Stimulated activated naive CD4-positive, alpha-beta T cell treated with Interleukin-2 at 50 U/mL for 16 hours (primary cell): ENCODE measurements around the gene TNP2.

Experiments
- DNase-seq: peaks from one replicate; lab custom pipeline; 2025; lab: John Stamatoyannopoulos, UW

The TNP2 gene

DNA sequence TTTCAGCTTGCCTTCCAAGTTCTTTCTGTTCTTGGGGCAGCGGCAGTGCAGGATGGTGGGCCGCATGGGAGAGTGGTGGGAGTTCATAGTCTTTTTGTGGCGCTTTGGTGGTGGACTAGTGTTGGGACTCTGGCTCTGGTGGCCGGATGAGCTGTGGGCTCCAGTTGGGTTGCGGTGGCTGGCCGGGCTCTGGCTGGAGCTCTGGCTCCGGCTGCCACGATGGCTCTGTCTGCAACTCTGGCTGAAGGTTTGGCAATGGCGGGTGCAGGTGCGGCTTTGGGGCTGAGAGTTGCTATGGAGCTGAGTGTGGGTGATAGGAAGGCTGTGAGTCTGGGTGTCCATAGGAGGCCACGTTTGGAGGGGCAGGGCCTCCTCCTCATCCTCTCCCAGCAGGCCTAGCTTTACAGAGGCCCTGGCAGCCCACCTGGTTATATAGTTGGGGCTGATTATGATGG lies at the start of gene TNP2:
TSS of gene TNP2 (minus strand) at position 405 of the 455 bp plus-strand sequence. CDS start at position 342, 63 bp downstream.
- no peak for DNase-seq

DNA sequence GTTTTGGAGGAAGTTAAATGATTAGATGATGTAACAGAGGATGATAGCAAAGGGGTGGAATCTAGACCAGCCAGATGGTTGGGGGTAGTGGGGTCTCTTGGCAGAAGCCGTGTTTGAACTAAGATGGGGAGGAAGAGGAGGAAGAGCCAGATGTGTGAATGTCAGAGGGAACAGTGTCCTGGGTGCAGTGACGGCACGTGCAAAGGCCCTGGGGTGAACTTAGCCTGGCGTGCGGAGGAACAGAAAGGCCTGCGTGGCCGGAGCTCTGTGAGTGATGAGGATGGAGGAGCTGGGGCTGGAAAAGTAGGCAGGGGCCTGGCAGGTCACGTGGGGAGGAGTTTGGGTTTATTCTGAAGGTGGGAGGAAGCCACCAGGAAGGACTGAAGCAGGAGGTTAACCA lies 49.7 kb upstream of the TNP2 start:
- no peak for DNase-seq

DNA sequence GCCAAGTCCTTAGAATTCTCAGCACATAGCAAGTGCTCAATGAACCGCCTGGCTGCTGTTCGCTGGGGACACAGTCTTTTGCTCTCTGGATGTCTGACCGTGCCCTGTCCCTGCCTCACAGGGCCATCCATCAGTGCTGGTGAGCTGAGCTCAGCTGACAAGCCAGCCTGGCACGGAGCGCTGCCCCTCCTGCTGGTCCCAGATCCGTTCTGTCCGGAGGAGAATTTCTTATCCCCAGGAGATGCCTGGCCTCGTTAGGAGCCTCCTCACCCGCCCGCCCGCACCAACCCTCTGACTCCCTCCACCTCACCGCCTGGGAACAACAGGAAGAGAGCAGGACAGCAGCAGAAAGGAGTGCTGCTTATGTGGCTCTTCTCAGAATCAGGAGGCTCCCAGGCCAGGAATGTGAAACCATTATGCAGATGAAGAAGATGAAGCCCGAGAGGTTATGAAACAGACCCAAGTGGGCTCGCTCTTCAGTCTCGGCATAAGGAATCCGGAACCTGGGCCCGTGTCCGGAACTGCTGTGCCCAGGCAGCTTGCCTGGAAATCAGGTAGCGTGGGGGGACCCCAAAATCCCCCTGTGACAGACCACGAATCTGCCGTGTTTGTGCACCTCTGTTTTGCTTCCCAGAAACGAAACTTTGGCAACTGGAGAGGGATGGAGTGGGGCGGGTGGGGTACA lies 47.3 kb upstream of the TNP2 start:
- DNase-seq, result no peak

DNA sequence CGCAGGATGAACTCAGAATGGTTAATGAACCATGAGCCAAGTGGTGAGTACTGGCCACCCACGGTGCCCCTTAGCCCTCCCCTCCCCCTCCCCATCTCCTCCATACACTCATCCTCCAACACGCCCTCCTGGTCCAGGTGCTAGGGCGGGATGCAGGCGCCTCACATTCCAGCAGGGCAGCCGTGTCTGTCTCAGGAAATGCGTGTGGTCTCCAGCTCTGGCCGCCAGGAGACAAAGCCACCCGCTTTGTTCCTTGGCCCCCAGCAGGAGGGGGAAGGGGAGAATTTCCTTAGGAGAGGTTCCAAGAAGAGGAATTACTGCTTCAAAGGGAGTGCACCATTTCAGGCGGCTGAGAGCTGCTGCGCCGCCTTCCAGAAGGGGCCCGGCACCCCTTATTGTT lies 46.4 kb upstream of the TNP2 start:
- no peak for DNase-seq

DNA sequence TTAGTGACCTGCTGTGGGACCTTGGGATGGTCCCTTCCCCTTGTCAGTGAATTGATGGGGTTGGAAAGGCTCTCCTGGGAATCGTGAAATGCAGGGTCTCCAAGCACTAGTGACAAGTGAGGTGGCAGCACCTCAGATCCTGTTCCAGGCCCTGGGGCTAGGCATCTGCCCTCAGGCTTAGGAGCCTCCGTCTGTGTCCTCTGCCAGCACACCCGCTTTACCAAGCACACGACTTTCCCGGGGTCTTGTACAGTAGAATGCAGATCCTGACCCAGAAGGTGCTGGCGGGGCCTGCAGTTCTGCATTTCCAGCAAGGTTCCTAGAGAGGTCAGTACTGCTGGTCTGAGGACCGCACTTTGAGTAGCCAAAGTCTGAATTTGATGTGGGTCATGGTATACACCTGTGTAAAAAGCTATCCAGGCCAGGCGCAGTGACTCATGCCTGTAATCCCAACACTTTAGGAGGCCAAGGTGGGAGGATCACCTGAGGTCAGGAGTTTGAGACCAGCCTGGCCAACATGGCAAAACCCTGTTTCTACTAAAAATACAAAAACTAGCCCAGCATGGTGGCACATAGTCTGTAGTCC lies 45.3 kb upstream of the TNP2 start:
- DNase-seq, result no peak

DNA sequence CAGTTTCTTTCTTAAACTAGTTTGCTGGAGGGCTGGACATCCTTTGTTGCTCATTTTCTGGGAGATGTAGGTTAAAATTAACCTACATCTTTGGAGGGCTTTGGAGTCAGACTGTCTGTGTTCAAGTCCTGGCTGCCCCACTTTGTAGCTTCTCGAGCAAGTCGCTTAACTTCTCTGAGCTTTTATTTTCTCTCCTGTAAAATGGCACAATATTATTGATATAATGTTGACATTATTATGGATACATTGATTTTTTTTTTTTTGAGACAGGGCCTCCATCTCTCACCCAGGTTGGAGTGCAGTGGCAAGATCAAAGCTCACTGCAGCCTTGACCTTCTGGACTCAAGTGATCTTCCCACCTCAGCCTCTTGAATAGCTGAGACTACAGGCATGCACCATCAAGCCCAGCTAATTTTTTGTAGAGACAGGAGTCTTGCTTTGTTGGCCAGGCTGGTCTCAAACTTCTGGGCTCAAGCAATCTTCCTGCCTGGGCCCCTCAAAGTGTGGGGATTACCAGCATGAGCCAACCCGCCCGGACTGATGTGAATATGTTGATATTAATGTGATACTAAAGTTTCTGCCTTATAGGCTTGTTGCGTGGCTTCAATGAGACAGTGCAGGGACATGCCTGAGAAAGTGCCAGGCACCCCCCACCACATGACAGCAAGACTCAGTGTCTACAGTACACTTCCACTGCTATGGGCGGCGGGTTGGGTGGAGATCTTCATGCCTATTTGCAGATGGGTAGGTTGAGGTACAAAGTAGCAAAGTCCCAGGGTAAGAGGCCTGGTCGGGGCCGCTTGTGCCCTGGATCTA lies 44.6 kb upstream of the TNP2 start:
- DNase-seq, result no peak

DNA sequence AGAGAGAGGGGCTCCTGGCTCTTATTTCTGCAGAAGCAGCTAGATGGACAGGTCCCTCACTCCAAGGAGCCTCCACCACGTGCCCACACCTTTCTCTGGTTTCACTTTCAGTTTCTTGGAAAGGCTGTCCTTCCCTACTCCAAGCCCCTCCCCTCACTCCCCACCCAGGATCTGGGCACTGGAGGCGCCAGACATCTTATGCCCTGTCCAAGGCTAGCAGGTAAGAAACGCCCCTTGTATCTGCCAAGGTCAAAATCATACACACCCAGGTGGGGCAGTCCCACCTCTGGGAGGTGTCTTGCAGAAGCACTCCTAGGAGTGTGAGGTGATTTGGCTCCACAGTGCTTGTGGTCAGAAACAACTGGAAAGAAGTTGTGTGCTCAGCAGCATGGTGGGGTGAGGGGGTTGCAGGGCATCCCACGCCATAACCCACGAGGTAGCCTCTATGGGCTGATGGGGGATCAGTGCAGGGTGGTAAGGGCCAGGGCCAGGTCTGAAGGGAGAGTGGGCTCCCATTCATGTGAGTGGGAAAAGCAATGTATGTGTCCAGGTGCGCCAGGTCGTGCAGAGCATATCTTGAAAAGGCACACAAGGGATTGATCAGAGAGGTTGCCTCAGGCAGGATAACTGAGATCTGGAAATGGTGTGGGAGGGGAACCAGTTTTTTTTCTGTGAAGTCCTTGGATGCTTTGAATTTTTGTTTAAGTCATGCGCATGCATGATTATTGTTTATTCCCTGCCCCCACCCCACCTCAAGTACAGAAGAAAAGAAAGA lies 43.8 kb upstream of the TNP2 start:
- no peak for DNase-seq

DNA sequence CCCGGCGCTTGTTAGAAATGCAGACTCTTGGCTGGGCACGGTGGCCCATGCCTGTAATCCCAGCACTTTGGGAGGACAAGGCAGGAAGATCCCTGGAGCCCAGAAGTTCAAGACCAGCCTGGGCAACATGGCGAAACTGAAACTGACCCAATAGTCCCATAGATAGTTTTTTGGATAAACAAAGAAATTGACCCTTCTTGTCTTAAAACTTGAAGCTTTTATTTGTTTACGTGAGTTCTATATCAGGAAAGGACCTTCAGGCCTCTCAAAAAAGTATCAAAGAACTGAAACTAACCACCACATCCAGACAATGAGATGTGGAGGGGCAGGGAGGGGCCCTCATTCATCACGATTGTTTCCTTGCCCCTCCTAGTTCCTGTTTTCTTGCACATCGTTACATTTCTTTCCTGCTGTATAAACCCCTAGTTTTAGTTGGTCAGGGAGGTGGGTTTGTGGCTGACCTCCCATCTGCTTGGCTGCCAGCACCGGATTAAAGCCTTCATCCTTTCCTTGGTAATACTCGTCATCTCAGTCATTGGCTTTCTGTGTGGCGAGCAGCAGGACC lies 42.0 kb upstream of the TNP2 start:
- no peak for DNase-seq

DNA sequence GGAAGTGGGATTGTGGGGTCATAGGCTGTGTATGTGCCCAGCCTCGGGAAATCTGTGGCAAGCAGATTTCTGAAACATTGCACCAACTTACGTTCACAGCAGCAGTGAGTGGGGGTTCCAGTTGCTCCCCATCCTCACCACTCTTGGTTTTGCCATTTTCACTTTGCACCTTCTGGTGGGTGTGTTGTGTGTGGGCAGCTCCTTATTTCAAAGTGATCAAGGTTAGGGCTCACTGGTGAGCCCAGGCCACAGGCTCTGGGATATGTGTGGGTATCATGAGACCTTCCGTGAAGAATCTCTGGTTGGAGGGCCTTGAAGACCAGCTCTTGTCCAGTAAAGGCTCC lies 41.5 kb upstream of the TNP2 start:
- DNase-seq, result no peak

DNA sequence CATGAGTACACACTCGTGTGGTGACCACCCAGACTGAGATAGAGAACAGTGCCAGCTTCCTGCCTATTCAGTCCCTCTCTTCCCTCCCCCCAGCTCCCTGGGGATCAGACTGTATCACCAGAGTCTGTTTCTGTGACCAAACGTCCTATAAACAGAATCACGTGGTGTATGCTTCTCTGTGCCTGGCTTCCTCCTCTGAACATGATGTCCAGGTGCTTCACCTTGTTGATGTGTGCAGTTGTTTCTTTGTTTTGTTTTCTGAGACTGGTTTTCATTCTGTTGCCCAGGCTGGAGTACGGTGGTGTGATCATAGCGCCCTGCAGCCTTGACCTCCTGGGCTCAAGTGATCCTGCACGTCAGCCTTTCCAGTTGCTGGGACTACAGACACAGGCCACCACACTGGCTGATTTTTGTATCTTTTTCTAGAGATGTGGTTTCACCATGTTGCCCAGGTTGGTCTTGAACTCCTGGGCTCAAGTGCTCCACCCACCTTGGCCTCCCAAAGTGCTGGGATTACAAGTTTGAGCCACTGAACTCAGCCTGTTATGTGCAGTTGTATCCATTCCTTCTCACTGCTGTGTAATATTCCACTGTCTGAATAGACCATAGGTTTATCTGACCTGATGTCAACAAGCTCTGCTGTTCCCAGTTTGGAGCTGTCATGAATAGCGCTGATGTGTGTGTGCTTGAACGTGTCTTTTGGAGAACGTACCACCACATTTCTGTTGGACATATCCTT lies 40.9 kb upstream of the TNP2 start:
- DNase-seq, result no peak

DNA sequence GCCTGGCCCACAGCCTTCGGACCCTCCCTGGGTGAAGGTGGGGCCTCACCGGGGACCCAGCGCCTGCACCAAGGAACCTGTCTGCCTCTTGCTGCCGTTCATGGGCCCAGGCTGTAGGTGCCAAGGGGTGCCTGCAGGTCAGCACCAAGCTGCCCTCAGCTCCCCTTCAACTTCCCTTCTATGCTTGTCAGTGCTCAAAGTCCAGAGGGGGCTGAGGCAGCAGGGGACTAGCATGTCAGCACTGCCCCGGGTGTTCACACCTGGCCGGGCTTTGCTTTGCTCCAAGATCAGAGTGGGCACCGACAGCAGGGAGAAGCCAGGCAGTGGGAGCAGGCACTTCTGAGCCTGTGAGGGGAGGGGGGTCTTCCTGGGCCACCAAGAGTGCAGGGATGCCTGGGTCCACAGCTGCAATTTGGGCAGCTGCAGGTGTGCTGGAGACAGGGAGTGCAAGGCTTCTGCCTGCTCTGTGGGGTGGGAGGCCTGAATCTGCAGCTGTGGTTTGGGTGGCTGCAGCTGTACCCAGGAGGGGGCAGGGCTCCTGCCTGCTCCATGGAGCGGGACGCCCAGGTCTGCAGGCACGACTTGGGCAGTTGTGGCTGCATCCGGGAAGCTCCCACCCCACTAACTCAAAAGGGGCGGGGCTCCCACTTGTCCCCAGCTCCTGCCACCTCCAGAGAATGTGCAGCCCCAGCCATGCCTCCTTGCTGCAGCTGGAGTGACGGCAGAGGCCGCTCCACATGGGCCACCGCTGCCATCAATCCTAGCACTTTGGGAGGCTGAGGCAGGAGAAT lies 39.6 kb upstream of the TNP2 start:
- DNase-seq, result no peak

DNA sequence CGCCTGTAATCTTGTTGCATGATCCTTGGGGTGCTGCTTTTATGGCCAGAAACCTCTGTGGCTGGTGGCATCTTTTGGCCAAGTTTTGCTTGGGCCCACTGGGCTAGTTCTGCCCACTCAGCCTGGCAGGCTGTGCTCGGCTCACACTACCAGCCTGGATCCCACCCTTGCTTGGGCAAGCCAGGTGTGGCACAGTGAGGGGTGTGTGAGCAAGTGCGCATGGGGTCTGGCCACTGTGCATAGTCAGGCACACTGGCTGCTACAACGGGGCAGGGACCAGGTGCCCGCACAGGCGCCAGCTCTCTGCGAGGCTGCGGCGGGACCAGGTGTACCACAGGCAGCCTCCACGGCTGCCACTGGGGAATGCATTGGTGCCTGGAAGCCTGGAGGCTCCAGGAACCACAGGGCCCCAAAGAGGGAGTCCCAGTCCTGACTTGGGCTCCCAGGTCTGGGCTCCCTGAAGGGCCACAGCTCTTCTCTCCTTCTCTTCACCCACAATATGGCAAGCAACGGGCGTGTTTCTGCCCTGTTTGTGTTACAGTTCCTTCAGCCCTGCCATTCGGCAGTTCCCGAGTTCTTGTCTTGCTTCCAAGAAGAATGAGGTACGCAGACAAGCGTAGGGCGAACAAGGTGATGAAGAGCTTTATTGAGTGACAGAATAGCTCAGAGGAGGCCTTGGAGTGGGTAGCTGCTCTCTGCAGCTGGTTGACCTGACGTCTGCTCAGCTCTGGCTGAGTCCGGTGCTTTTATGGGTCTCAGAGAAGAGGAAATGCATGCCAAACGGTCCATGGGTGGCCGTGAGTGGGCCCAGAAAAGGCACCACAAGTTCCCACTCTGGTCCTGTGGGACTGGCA lies 38.7 kb upstream of the TNP2 start:
- DNase-seq, result no peak

DNA sequence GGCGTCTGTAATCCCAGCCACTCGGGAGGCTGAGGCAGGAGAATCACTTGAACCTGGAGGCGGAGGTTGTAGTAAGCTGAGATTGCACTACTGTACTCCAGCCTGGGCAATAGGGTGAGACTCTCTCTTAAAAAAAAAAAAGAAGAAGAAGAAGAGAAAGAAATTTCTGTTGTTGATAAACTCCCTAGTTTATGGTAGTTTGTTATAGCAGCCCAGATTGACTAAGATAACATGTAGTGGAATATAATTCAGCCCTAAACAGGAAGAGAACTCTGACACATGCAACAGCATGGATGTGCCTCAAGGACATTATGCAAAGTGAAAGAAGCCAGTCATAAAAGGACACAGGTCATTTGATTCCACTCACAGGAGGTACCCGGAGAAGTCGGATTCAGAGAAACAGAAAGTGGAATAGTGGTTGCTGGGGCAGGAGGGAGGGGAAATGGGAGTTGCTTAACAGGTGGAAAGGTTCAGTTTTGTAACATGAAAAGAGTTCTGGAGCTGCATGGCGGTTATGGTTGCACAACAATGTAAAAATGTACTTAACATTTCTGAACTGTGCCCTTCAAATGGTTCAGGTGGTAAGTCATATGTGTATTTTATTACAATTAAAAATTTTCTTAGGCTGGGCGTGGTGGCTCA lies 38.0 kb upstream of the TNP2 start:
- no peak for DNase-seq

DNA sequence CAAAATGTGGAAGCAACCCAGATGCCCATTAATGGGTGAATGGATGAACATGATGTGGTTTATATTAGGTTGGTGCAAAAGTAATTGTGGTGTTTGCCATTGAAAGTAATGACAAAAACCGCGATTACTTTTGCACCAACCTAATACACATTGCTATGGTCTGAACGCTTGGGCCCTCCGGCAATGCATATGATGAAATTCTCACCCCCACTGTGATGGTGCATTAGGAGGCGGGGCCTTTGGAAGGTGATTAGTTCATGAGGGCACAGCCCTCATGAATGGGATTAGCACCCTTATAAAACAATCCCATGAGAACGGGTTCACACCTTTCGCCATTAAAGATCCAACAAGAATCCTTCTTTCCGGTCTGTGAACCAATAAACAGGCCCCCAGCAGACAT lies 37.3 kb upstream of the TNP2 start:
- no peak for DNase-seq

DNA sequence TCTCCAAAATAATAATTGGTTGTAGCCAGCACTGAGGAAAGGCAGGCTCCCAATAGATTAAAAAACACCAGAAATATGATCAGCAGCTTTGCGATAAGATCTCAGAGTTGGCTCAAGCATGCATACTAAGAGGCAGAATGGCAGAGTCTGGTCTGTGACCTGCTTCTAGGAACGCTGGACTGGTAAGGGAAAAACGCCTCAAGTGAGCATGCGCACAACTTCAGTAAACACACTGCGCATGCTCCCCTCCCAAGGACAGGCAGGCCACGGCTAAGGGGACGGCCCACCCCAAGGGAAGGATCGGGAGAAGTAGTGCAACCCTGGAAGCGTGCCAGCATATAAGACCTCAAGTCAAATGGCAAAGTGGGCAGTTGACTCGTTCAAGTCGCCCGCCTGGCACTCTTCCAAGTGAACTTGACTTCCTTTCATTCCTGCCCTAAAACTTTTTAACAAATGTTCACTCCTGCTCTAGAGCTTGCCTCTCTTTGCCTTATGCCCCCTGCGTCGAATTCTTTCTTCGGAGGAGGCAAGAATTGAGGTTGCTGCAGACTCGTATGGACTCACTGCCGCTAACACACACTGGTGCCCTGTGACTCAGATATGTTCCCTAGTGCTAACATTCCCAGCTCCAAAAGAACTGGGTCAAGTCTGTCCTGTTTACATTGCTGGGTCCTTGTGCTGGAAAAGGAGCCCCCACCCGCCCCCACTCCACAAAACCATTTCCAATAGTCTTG lies 34.4 kb upstream of the TNP2 start:
- no peak for DNase-seq

DNA sequence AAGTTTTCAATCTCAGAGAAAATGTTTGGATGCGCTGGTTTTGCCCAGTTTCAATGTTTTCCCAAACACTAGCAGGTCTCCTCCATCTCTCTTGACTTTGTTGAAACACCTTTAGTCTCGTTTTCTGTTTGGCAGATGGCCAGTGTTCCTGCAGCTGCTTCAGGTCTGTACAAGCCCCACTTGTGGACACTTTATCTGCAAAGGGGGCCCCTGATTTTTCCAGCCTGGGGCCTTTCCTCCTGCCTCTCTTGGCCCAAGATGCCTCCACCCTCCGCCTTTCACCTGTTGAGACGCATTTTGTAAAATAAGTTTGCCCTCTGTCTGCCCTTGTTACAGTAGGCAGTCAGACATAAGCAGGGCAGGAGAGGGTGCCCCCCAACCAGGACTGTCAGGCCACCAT lies 33.9 kb upstream of the TNP2 start:
- no peak for DNase-seq

DNA sequence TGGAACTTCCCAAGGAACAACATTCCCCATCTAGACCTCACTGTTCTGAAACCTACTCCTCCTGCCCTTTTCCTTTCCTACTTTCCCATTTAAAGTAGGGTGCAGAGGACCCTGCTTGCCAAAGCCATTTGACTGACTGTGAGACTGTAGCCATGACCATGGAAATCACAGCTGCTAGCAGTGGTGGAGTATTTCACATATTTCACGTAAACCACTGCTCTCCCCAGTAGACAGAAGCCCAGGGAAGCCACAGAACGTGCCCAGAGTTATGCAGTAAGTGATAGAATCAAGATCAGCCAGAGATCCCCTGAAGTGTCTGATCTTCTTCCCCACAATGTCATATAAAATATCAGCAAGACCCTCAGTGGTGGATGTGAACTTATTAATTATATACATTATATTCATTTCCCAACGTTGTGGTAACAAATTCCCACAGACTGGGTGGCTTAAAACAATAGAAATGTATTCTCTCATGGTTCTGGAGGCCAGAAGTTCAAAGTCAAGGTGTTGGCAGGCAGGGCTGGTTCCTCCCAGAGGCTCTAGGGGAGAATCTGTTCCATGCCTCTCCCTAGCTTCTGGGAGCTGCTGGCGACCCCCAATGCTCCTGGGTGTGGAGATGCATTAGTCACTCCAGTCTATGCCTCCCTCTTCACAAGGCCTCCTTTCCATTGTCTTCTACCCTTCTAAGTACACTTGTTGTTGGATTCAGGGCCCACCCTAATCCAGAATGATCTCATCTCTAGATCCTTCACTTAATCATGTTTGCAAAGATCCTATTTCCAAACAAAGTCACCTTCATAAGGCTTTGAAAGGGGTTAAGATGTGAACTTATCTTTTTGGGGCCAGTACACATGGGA lies 32.7 kb upstream of the TNP2 start:
- DNase-seq, result no peak

DNA sequence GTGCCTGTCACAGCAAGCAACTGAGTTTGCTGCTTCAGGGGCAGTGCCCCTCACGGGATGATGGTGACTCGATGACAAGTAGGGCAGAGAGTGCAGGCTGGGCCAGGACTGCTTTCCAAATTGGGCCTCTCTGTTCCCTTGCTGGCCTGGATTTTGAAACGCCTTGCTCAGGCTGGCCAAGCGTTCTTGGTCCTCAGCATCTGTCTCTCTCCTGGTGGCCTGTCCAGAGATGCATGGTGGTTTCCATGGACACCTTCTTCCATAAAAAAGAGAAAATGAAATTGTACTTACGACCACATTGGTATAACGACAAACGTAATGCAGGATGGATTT lies 31.4 kb upstream of the TNP2 start:
- DNase-seq, result no peak
